Panc1 (cell line): ENCODE results near the gene ITGAX. TPM values are rescaled to one million over a fixed set of nuclear protein-coding genes. Genes with fewer than 3 reads are reported as not detected.

Experiments
- ATAC-seq: fragments of 200-7000 bp; cut with Tn5 transposase; 2 replicates; pipeline ENCODE4 v1.9.1; 2020; ENCODE audit warnings: mild to moderate bottlenecking, moderate library complexity
- BruUV-seq: library from RNA; stranded (reverse); fragments of 400-500 nt; replicated peaks from 2 replicates; lab custom pipeline; 2021; lab: Mats Ljungman, UMichigan
- CTCF ChIA-PET: fragments of 300-600 bp; sonication (Branson Sonifier 250); formaldehyde crosslinking; loops from one replicate; lab custom pipeline; 2022; ENCODE audit warnings: antibody characterized with exemption; lab: Charles Lee
- POLR2A ChIA-PET: fragments of 300-600 bp; sonication (Branson Sonifier 250); formaldehyde crosslinking; loops from one replicate; lab custom pipeline; 2022; ENCODE audit warnings: antibody characterized with exemption; lab: Charles Lee
- DNase-seq: peaks from one replicate; pipeline ENCODE4 v3.0.0-alpha.2; 2010; ENCODE audit warnings: low read depth, low spot score
- H3K27ac ChIP-seq: 2 replicates; pipeline ENCODE4 v1.5.1; 2011; ENCODE audit warnings: mild to moderate bottlenecking, low read length, inconsistent platforms
- H3K27me3 ChIP-seq: fragments of 200-500 bp; sonication (Bioruptor generic); 2 replicates; pipeline ENCODE4 v1.6.0; 2014; ENCODE audit warnings: low read length, inconsistent platforms; ENCODE audit not compliant: control insufficient read depth, insufficient read depth
- H3K36me3 ChIP-seq: fragments of 200-500 bp; sonication (Bioruptor generic); 2 replicates; pipeline ENCODE4 v1.5.1; 2014; ENCODE audit warnings: inconsistent platforms, mild to moderate bottlenecking, low read length, moderate library complexity; ENCODE audit not compliant: control insufficient read depth, insufficient read depth
- H3K4me1 ChIP-seq: 2 replicates; pipeline ENCODE4 v1.5.1; 2011; ENCODE audit warnings: inconsistent platforms, mild to moderate bottlenecking, low read length, moderate library complexity; ENCODE audit not compliant: control insufficient read depth, insufficient read depth
- H3K4me3 ChIP-seq, 2 experiments: 2 replicates each; pipeline ENCODE4 v1.5.1; 2011 to 2012; ENCODE audit warnings: low read depth in 2 of 2, low read length in 2 of 2, mild to moderate bottlenecking in 2 of 2, inconsistent platforms in 1 of 2, moderate library complexity in 1 of 2
- H3K9me3 ChIP-seq: fragments of 200-500 bp; sonication (Bioruptor generic); 2 replicates; pipeline ENCODE4 v1.5.1; 2014; ENCODE audit warnings: low read depth, mild to moderate bottlenecking, inconsistent platforms, low read length, moderate library complexity; ENCODE audit not compliant: control insufficient read depth, insufficient read depth
- CTCF ChIP-seq: fragments of 450-650 bp; IDR thresholded peaks from 2 replicates; pipeline ENCODE4 v1.5.1; 2017; ENCODE audit warnings: mild to moderate bottlenecking
- POLR2AphosphoS5 ChIP-seq: IDR thresholded peaks from 2 replicates; pipeline ENCODE4 v1.6.1; 2012; ENCODE audit warnings: mild to moderate bottlenecking, low read depth, low read length, moderate library complexity
- REST ChIP-seq, 2 experiments: IDR thresholded peaks; 2 replicates each; pipeline ENCODE4 v1.6.1; 2011 to 2012; ENCODE audit warnings: low read depth in 2 of 2, control low read depth in 1 of 2, low read length in 1 of 2, mild to moderate bottlenecking in 1 of 2, moderate library complexity in 1 of 2; ENCODE audit not compliant: insufficient read depth in 1 of 2
- SIN3A ChIP-seq: IDR thresholded peaks from 2 replicates; pipeline ENCODE4 v1.6.1; 2012; ENCODE audit warnings: low read depth, mild to moderate bottlenecking, low read length, moderate library complexity, borderline replicate concordance; ENCODE audit not compliant: insufficient read depth
- TCF7L2 ChIP-seq: IDR thresholded peaks from 2 replicates; pipeline ENCODE4 v1.6.1; 2011; ENCODE audit warnings: mild to moderate bottlenecking, low read depth, low read length, inconsistent platforms
- in situ Hi-C: cut with HindIII; loops from 2 replicates; pipeline ENCODE4 v1.10.0; 2016; ENCODE audit warnings: low sequenced_read_pairs, low pct_unique_long_range_greater_than_20kb
- intact Hi-C: fragments of 100-400 bp; cut with micrococcal nuclease; formaldehyde crosslinking; loops from one replicate; pipeline ENCODE4 v1.10.0; 2022; ENCODE audit not compliant: unreplicated experiment
- total RNA-seq: library from RNA; stranded (reverse); gene quantifications from one replicate; pipeline ENCODE4 v1.2.1, GENCODE V29; 2021; ENCODE audit not compliant: unreplicated experiment

ITGAX gene
- total RNA-seq, 1 experiment from 2014 or later = 0.49 TPM

- Histone ChIP-seq H3K4me3 (no peak overlapping the region), H3K27me3 (no peaks in the 10 kb centered on the region), H3K4me1 (no peaks in the 10 kb centered on the region), H3K27ac (no peak overlapping the region), H3K36me3 (no peaks in the 10 kb centered on the region), H3K9me3 (no peaks in the 10 kb centered on the region)
- in situ Hi-C loops (no loop called here), intact Hi-C loops (no loop called here)
- no TSS peak for BruUV-seq
- TF ChIP-seq REST (IDR thresholded peaks at IDR 0.05; ENCODE audit: insufficient read depth in 1 of 2, low read depth in 2 of 2, low read length in 1 of 2) (no peak), SIN3A (no peak), CTCF (no peak), POLR2AphosphoS5 (no peak), TCF7L2 (no peak)
- CTCF ChIA-PET = no interaction called here
- ATAC-seq (no peak), DNase-seq (no peak)
- POLR2A ChIA-PET = no interaction called here
These were observed 59.0 kb downstream of the ITGAX start for GRCh38 chr16:31413943-31414342.

GRCh38 chr16:31414706-31415105 is 59.7 kb downstream of the ITGAX start:
- no peaks in the 10 kb centered on the region for H3K9me3 ChIP-seq
- no TSS peak for BruUV-seq
- no peaks in the 10 kb centered on the region for H3K27me3 ChIP-seq
- CTCF ChIA-PET = no interaction called here
- in situ Hi-C loops = no loop called here
- H3K36me3 ChIP-seq = no peaks in the 10 kb centered on the region
- DNase-seq (no peak), ATAC-seq (no peak)
- H3K4me1 ChIP-seq = no peaks in the 10 kb centered on the region
- intact Hi-C loops = no loop called here
- H3K27ac ChIP-seq = no peak overlapping the region
- POLR2A ChIA-PET = interaction anchor here (0.6 kb wide), 1 partner anchor 293 kb away, joined by 4 read pairs; no protein-coding TSS in a partner anchor
- TF ChIP-seq SIN3A (no peak), POLR2AphosphoS5 (no peak), REST (IDR thresholded peaks at IDR 0.05; ENCODE audit: insufficient read depth in 1 of 2, low read depth in 2 of 2, low read length in 1 of 2) (no peak), CTCF (no peak), TCF7L2 (no peak)
- H3K4me3 ChIP-seq = no peak overlapping the region
